ENCODE measurements around the gene KDM4C. TPM values are rescaled to one million over a fixed set of nuclear protein-coding genes. Genes with fewer than 3 reads are reported as not detected.

KDM4C gene
- total and polyA plus RNA-seq, 2 of the 13 experiments (the other 11 are each of a cell fraction or from before 2014, with no cell fraction given), result 19.4 to 23.6 TPM

DNA sequence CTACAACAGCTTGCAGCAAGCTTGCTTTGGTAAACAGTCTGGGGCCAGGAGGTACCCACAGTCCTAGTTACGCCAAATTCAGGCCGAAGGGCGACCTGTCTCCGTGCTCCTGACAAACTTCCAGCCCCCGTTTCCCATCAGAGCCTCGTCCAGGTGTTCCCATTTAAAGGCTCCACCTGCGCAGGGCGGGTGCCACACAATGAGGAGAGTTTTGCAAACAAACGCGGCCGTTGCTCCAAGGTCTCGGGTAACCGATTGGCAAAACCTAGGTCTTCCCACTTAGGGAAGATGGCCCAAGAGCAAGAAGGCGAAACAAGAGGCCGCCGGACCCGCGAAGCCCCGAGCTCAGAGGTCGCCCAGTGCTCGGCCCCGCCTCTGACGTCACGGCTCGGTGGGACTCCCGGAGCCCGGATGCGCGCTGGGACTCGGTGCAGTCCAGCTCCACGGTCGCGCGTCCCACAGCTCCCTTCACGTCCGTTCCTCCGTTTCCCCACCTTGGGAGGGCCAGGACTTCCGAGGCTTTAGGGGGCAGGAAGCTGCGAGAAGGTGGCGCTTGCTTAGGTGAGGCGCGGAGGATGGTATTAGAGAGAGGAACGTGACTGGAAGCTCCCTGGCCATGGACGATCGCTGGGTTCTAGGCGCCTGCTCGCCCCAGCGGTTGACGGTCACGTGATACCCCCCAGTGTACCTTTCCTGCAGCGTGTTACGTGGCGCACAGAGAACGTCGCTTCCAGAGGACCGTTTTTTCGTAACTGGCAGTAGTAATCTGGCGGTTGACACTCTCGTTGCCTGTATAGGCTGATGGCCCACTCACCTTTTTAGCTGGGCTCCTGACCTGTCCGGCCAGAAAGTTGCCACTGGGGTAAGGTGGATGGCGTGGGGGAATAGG lies 41.8 kb upstream of the KDM4C start (continued):
- TF ChIP-seq, protein P1, sequence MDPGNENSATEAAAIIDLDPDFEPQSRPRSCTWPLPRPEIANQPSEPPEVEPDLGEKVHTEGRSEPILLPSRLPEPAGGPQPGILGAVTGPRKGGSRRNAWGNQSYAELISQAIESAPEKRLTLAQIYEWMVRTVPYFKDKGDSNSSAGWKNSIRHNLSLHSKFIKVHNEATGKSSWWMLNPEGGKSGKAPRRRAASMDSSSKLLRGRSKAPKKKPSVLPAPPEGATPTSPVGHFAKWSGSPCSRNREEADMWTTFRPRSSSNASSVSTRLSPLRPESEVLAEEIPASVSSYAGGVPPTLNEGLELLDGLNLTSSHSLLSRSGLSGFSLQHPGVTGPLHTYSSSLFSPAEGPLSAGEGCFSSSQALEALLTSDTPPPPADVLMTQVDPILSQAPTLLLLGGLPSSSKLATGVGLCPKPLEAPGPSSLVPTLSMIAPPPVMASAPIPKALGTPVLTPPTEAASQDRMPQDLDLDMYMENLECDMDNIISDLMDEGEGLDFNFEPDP (CRISPR knock-in tag; conservative IDR thresholded peaks at IDR 0.05), result no peak
- TF ChIP-seq ZFP37 (CRISPR knock-in tag; IDR thresholded peaks at IDR 0.05; ENCODE audit: borderline replicate concordance), result 0 out of 2 replicates have a peak, but pooled peaks have one; percentile 33
- peak; percentile 26; the same call in 1 of the 2 replicates for TF ChIP-seq NCOA2 (CRISPR knock-in tag; IDR thresholded peaks at IDR 0.05)
- 0 out of 2 replicates have a peak, but pooled peaks have one; percentile 22 for TF ChIP-seq KDM6A (CRISPR knock-in tag; IDR thresholded peaks at IDR 0.05; ENCODE audit: low read depth)
- TF ChIP-seq AGO2 (optimal IDR thresholded peaks at IDR 0.05; ENCODE audit: low read depth, low read length), result peak; percentile 67
- TF ChIP-seq GATA4 (IDR thresholded peaks at IDR 0.05; ENCODE audit: borderline replicate concordance, low read depth), result peak; percentile 9; the same call in 1 of the 2 replicates
- TF ChIP-seq SMAD1 (CRISPR knock-in tag; IDR thresholded peaks at IDR 0.05; ENCODE audit: borderline replicate concordance, low read depth), result peak; percentile 94
- TF ChIP-seq, protein P2, sequence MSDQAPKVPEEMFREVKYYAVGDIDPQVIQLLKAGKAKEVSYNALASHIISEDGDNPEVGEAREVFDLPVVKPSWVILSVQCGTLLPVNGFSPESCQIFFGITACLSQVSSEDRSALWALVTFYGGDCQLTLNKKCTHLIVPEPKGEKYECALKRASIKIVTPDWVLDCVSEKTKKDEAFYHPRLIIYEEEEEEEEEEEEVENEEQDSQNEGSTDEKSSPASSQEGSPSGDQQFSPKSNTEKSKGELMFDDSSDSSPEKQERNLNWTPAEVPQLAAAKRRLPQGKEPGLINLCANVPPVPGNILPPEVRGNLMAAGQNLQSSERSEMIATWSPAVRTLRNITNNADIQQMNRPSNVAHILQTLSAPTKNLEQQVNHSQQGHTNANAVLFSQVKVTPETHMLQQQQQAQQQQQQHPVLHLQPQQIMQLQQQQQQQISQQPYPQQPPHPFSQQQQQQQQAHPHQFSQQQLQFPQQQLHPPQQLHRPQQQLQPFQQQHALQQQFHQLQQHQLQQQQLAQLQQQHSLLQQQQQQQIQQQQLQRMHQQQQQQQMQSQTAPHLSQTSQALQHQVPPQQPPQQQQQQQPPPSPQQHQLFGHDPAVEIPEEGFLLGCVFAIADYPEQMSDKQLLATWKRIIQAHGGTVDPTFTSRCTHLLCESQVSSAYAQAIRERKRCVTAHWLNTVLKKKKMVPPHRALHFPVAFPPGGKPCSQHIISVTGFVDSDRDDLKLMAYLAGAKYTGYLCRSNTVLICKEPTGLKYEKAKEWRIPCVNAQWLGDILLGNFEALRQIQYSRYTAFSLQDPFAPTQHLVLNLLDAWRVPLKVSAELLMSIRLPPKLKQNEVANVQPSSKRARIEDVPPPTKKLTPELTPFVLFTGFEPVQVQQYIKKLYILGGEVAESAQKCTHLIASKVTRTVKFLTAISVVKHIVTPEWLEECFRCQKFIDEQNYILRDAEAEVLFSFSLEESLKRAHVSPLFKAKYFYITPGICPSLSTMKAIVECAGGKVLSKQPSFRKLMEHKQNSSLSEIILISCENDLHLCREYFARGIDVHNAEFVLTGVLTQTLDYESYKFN (CRISPR knock-in tag; conservative IDR thresholded peaks at IDR 0.05), result peak; percentile 66
- TF ChIP-seq NFYC (CRISPR knock-in tag; IDR thresholded peaks at IDR 0.05), result 0 out of 2 replicates have a peak, but pooled peaks have one; percentile 11
- no peak for TF ChIP-seq ZNF496 (CRISPR knock-in tag; IDR thresholded peaks at IDR 0.05; ENCODE audit: insufficient replicate concordance)
- no peak; the same call in 1 of the 2 replicates for TF ChIP-seq ZBTB20 (CRISPR knock-in tag; IDR thresholded peaks at IDR 0.05; ENCODE audit: borderline replicate concordance, low read depth)
- peak; percentile 26; the same call in 1 of the 2 replicates for TF ChIP-seq JUNB (CRISPR knock-in tag; IDR thresholded peaks at IDR 0.05; ENCODE audit: borderline replicate concordance)
- TF ChIP-seq ETS1 (CRISPR knock-in tag; IDR thresholded peaks at IDR 0.05), result no peak
- 0 out of 2 replicates have a peak, but pooled peaks have one; percentile 57 for TF ChIP-seq EEA1 (CRISPR knock-in tag; IDR thresholded peaks at IDR 0.05; ENCODE audit: borderline replicate concordance)
- TF ChIP-seq KDM1A (CRISPR knock-in tag; IDR thresholded peaks at IDR 0.05), result no peak
- no peak for TF ChIP-seq AHR (CRISPR knock-in tag; IDR thresholded peaks at IDR 0.05)
- TF ChIP-seq ZNF687 (CRISPR knock-in tag; IDR thresholded peaks at IDR 0.05), result peak; percentile 97
- TF ChIP-seq ZNF124 (CRISPR knock-in tag; IDR thresholded peaks at IDR 0.05), result peak; percentile 19; the same call in 1 of the 2 replicates
